GM23338 (cell line): ENCODE data around the gene PSMB7.

ENCODE experiments used
- CTCF ChIP-seq, 2 experiments: fragments of 200-600 bp in 1 of 2; sonication (generic) in 1 of 2; conservative IDR thresholded peaks; 2 replicates each; pipeline versions ENCODE4 v1.5.1 to v1.6.1; 2016 to 2017; ENCODE audit warnings: antibody characterized with exemption in 2 of 2, low read depth in 2 of 2, mild to moderate bottlenecking in 2 of 2, moderate library complexity in 1 of 2
- EZH2phosphoT487 ChIP-seq: fragments of 200-600 bp; sonication (generic); IDR thresholded peaks from one replicate; pipeline ENCODE4 v1.8.1; 2018; ENCODE audit warnings: antibody characterized with exemption; ENCODE audit not compliant: unreplicated experiment

GRCh38 chr9:124358631-124359030, 56.6 kb downstream of the PSMB7 start:
- TF ChIP-seq EZH2phosphoT487: no peak
- no peak for TF ChIP-seq CTCF (conservative IDR thresholded peaks at IDR 0.05; ENCODE audit: low read depth in 2 of 2)
